RPMI7951 (cell line): ENCODE measurements around the gene PROZ. TPM values are rescaled to one million over a fixed set of nuclear protein-coding genes. Genes with fewer than 3 reads are reported as not detected.
A peak's percentile ranks its signal among the peaks of the same experiment; 100 is the strongest.

Source experiments
- DNase-seq: peaks from one replicate; pipeline ENCODE4 v3.0.0-alpha.2; 2012; ENCODE audit warnings: low read depth
- total RNA-seq: library from RNA; depleted of rRNA; stranded (reverse); fragments of >200 nt; shearing (Covaris generic); gene quantifications from 2 replicates; pipeline ENCODE4 v1.2.3, GENCODE V29; 2014

The PROZ gene
- total RNA-seq, 1 experiment from 2014 or later: not detected

- peak; percentile 91 for DNase-seq
Measured at GRCh38 chr13:113178070-113178895, 19.8 kb downstream of the PROZ start.

GRCh38 chr13:113178896-113179167 lies 20.4 kb downstream of the PROZ start:
- no peak for DNase-seq

- DNase-seq: no peak
Measured at GRCh38 chr13:113179374-113180230, 21.2 kb downstream of the PROZ start.

- peak; percentile 13 for DNase-seq
Measured at GRCh38 chr13:113182046-113182445, 23.6 kb downstream of the PROZ start.

- no peak for DNase-seq
Measured at GRCh38 chr13:113183450-113184129, 25.1 kb downstream of the PROZ start.

GRCh38 chr13:113184568-113185440 lies 26.4 kb downstream of the PROZ start:
- no peak for DNase-seq

GRCh38 chr13:113186061-113186900 lies 27.8 kb downstream of the PROZ start:
- DNase-seq: peak; percentile 33

GRCh38 chr13:113187263-113187669 lies 28.8 kb downstream of the PROZ start:
- DNase-seq: peak; percentile 99

- no peak for DNase-seq
Measured at GRCh38 chr13:113187883-113188665, 29.6 kb downstream of the PROZ start.

GRCh38 chr13:113190181-113190580 lies 31.7 kb downstream of the PROZ start:
- no peak for DNase-seq

GRCh38 chr13:113192279-113192678 lies 33.8 kb downstream of the PROZ start:
- no peak for DNase-seq

- DNase-seq: peak; percentile 41
Measured at GRCh38 chr13:113192902-113193301, 34.5 kb downstream of the PROZ start.

- DNase-seq: no peak
Measured at GRCh38 chr13:113195360-113195759, 36.9 kb downstream of the PROZ start.

GRCh38 chr13:113196970-113197737 lies 38.7 kb downstream of the PROZ start:
- no peak for DNase-seq

GRCh38 chr13:113201815-113202214 lies 43.4 kb downstream of the PROZ start:
- no peak for DNase-seq

GRCh38 chr13:113202912-113203311 lies 44.5 kb downstream of the PROZ start:
- no peak for DNase-seq

- DNase-seq: no peak
Measured at GRCh38 chr13:113203507-113204377, 45.3 kb downstream of the PROZ start.

GRCh38 chr13:113204378-113204734 lies 45.9 kb downstream of the PROZ start:
- no peak for DNase-seq
